ENCODE results near the gene CYTH2.

The CYTH2 gene

GRCh38 chr19:48508729-48509411 is 39.7 kb downstream of the CYTH2 start:
- no peak overlapping the region for H3K4me3 ChIP-seq (replicated peaks; ENCODE audit: low read depth, low read length)
- TF ChIP-seq, protein P1, sequence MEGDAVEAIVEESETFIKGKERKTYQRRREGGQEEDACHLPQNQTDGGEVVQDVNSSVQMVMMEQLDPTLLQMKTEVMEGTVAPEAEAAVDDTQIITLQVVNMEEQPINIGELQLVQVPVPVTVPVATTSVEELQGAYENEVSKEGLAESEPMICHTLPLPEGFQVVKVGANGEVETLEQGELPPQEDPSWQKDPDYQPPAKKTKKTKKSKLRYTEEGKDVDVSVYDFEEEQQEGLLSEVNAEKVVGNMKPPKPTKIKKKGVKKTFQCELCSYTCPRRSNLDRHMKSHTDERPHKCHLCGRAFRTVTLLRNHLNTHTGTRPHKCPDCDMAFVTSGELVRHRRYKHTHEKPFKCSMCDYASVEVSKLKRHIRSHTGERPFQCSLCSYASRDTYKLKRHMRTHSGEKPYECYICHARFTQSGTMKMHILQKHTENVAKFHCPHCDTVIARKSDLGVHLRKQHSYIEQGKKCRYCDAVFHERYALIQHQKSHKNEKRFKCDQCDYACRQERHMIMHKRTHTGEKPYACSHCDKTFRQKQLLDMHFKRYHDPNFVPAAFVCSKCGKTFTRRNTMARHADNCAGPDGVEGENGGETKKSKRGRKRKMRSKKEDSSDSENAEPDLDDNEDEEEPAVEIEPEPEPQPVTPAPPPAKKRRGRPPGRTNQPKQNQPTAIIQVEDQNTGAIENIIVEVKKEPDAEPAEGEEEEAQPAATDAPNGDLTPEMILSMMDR (IDR thresholded peaks at IDR 0.05; ENCODE audit: low read depth, low read length, missing control alignments): no peak
- no peak for DNase-seq (ENCODE audit: extremely low read depth, low read depth)

- no peak overlapping the region for H3K4me3 ChIP-seq (replicated peaks; ENCODE audit: low read depth, low read length)
- TF ChIP-seq, protein P1 (IDR thresholded peaks at IDR 0.05; ENCODE audit: low read depth, low read length, missing control alignments): no peak
- no peak for DNase-seq (ENCODE audit: extremely low read depth, low read depth)
Measured at GRCh38 chr19:48509467-48510194, 40.5 kb downstream of the CYTH2 start.

DNA sequence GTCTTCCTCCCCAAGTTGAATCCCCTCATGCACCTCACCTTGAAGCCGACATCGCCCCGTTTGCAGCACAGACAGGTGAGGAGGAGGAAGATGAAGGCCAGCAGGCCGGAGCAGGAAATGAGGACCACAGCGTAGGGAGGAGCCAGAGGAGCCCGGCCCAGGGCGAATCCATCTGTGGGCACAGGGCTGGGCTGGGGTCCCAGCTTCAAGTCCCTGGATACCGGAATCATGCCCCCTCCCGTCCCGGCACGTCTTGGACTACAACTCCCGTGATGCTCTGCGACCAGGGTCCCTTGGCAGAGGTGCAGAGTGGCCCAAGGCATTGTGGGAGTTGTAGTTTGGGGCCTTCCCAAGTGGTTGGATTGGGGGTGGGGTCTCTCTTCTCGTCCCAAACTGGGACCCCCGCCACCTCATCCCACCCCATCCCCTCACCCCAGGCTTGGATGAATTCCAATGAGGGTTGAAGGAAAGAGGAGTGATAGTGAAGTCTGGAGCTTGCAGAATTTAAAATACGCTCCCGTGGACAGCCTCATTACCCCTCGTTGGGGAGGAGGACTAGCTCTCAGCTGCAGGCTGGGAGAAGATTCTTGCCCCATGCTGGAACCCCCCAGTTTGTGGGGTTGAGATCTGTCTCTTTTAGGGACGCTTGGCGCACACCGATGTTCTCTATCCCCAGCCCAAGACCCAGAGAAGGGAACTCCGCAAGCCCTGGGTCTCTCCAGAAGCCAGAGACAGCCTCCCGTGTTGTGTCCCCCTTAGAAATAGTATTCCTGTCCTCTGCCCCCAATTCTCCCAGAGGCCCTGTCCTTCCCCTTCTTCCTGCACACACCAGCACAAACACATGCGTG is 41.5 kb downstream of the CYTH2 start:
- DNase-seq (ENCODE audit: extremely low read depth, low read depth): no peak
- no peak overlapping the region for H3K4me3 ChIP-seq (replicated peaks; ENCODE audit: low read depth, low read length)
- TF ChIP-seq, protein P1 (IDR thresholded peaks at IDR 0.05; ENCODE audit: low read depth, low read length, missing control alignments): no peak

DNA sequence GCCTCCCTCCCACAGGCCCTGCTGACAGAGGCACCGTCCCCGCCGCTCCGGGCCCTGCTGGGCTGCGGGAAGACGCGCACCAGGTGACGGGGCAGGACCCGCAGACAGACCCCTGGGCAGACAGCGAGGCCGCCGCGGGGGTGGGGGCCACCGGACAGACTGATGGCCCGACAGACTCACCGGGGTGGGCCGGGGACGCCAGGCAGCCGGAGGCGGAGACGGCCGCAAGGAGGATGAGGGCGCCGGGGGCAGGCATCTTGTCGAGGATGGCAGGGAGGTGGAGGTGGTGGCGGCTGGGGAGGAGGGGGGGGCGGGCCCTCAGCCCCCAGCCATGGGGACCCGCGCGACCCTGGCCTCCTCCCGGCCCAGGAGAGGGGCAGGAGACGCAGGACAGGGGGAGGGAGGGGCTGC is 42.2 kb downstream of the CYTH2 start:
- DNase-seq (ENCODE audit: extremely low read depth, low read depth): no peak
- TF ChIP-seq, protein P1 (IDR thresholded peaks at IDR 0.05; ENCODE audit: low read depth, low read length, missing control alignments): no peak
- no peak overlapping the region for H3K4me3 ChIP-seq (replicated peaks; ENCODE audit: low read depth, low read length)

GRCh38 chr19:48511800-48512503 is 42.8 kb downstream of the CYTH2 start, which contains the start of gene LMTK3:
Gene LMTK3 (minus strand): TSS chr19:48511835. CDS start chr19:48511576, 259 bp downstream.
- no peak within 1 kb of the TSS for H3K4me3 ChIP-seq (replicated peaks; ENCODE audit: low read depth, low read length)
- no peak for DNase-seq (ENCODE audit: extremely low read depth, low read depth)
- TF ChIP-seq, protein P1 (IDR thresholded peaks at IDR 0.05; ENCODE audit: low read depth, low read length, missing control alignments): no peak
